Loucy (cell line): Measurements from ENCODE around the gene F12.

Experiments
- H2AFZ ChIP-seq: fragments of 200-600 bp; sonication (generic); 2 replicates; pipeline ENCODE4 v1.6.0; 2016; ENCODE audit warnings: antibody characterized with exemption, mild to moderate bottlenecking, low read length, moderate library complexity
- H3F3A ChIP-seq: fragments of 200-600 bp; 2 replicates; pipeline ENCODE4 v1.6.0; 2016; ENCODE audit warnings: antibody characterized with exemption, low read depth, mild to moderate bottlenecking
- H3K27me3 ChIP-seq: fragments of 200-600 bp; sonication (generic); 2 replicates; pipeline ENCODE4 v1.6.1; 2014; ENCODE audit warnings: low read length, mild to moderate bottlenecking; ENCODE audit not compliant: insufficient read depth, poor library complexity, severe bottlenecking
- H3K36me3 ChIP-seq: fragments of 200-600 bp; sonication (generic); 2 replicates; pipeline ENCODE4 v1.6.1; 2016; ENCODE audit warnings: low read length; ENCODE audit not compliant: insufficient read depth
- H3K4me1 ChIP-seq: fragments of 200-600 bp; sonication (generic); 2 replicates; pipeline ENCODE4 v1.5.1; 2014; ENCODE audit warnings: low read length, mild to moderate bottlenecking; ENCODE audit not compliant: insufficient read depth, poor library complexity, severe bottlenecking
- H3K4me2 ChIP-seq: fragments of 200-600 bp; sonication (generic); 2 replicates; pipeline ENCODE4 v1.6.0; 2014; ENCODE audit warnings: antibody characterized with exemption, low read length, low read depth, mild to moderate bottlenecking; ENCODE audit not compliant: poor library complexity, severe bottlenecking
- H3K4me3 ChIP-seq: fragments of 200-600 bp; sonication (generic); 2 replicates; pipeline ENCODE4 v1.5.1; 2014; ENCODE audit warnings: low read length, mild to moderate bottlenecking, mixed read lengths; ENCODE audit not compliant: poor library complexity, severe bottlenecking
- H3K79me2 ChIP-seq: fragments of 200-600 bp; sonication (generic); 2 replicates; pipeline ENCODE4 v1.6.1; 2014; ENCODE audit warnings: low read length; ENCODE audit not compliant: insufficient read depth
- H3K9ac ChIP-seq: fragments of 200-600 bp; sonication (generic); 2 replicates; pipeline ENCODE4 v1.6.0; 2014; ENCODE audit warnings: mild to moderate bottlenecking, low read depth, low read length, moderate library complexity; ENCODE audit not compliant: poor library complexity, severe bottlenecking
- H3K9me2 ChIP-seq: fragments of 200-600 bp; sonication (generic); replicated peaks from 2 replicates; pipeline ENCODE4 v1.6.1; 2016; ENCODE audit warnings: low read depth, low read length, mixed read lengths
- H3K9me3 ChIP-seq: fragments of 200-600 bp; sonication (generic); 2 replicates; pipeline ENCODE4 v1.6.1; 2014; ENCODE audit warnings: mild to moderate bottlenecking, antibody characterized with exemption, low read length, low read depth; ENCODE audit not compliant: insufficient read depth
- H4K20me1 ChIP-seq: fragments of 200-600 bp; sonication (generic); 2 replicates; pipeline ENCODE4 v1.6.0; 2014; ENCODE audit warnings: antibody characterized with exemption, low read length, mild to moderate bottlenecking; ENCODE audit not compliant: insufficient read depth, poor library complexity, severe bottlenecking
- EZH2phosphoT487 ChIP-seq: fragments of 200-600 bp; IDR thresholded peaks from 2 replicates; pipeline ENCODE4 v1.6.1; 2018; ENCODE audit warnings: antibody characterized with exemption, mild to moderate bottlenecking, moderate library complexity, borderline replicate concordance
- TF ChIP-seq, protein P1 (sequence below): fragments of 200-600 bp; sonication (generic); conservative IDR thresholded peaks from 2 replicates; pipeline ENCODE4 v1.5.1; 2014; ENCODE audit warnings: mild to moderate bottlenecking, antibody characterized with exemption, low read length

Gene F12

GRCh38 chr5:177453852-177454396 is 44.6 kb upstream of the F12 start:
- Histone ChIP-seq H3K4me1 (no peaks in the 10 kb centered on the region), H2AFZ (no peak overlapping the region), H3K4me3 (peak overlapping the region; percentile 79), H3K79me2 (no peaks in the 10 kb centered on the region), H3K4me2 (peak overlapping the region; percentile 64), H3K9ac (peak overlapping the region; percentile 90), H3K27me3 (no peaks in the 10 kb centered on the region), H3K36me3 (no peaks in the 10 kb centered on the region), H4K20me1 (peaks cover 13% of the 10 kb centered on the region), H3K9me2 (no peaks in the 10 kb centered on the region), H3F3A (no peaks in the 10 kb centered on the region; the same call in 1 of the 2 replicates), H3K9me3 (no peaks in the 10 kb centered on the region)
- no peak for TF ChIP-seq EZH2phosphoT487
- TF ChIP-seq, protein P1, sequence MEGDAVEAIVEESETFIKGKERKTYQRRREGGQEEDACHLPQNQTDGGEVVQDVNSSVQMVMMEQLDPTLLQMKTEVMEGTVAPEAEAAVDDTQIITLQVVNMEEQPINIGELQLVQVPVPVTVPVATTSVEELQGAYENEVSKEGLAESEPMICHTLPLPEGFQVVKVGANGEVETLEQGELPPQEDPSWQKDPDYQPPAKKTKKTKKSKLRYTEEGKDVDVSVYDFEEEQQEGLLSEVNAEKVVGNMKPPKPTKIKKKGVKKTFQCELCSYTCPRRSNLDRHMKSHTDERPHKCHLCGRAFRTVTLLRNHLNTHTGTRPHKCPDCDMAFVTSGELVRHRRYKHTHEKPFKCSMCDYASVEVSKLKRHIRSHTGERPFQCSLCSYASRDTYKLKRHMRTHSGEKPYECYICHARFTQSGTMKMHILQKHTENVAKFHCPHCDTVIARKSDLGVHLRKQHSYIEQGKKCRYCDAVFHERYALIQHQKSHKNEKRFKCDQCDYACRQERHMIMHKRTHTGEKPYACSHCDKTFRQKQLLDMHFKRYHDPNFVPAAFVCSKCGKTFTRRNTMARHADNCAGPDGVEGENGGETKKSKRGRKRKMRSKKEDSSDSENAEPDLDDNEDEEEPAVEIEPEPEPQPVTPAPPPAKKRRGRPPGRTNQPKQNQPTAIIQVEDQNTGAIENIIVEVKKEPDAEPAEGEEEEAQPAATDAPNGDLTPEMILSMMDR: no peak

DNA sequence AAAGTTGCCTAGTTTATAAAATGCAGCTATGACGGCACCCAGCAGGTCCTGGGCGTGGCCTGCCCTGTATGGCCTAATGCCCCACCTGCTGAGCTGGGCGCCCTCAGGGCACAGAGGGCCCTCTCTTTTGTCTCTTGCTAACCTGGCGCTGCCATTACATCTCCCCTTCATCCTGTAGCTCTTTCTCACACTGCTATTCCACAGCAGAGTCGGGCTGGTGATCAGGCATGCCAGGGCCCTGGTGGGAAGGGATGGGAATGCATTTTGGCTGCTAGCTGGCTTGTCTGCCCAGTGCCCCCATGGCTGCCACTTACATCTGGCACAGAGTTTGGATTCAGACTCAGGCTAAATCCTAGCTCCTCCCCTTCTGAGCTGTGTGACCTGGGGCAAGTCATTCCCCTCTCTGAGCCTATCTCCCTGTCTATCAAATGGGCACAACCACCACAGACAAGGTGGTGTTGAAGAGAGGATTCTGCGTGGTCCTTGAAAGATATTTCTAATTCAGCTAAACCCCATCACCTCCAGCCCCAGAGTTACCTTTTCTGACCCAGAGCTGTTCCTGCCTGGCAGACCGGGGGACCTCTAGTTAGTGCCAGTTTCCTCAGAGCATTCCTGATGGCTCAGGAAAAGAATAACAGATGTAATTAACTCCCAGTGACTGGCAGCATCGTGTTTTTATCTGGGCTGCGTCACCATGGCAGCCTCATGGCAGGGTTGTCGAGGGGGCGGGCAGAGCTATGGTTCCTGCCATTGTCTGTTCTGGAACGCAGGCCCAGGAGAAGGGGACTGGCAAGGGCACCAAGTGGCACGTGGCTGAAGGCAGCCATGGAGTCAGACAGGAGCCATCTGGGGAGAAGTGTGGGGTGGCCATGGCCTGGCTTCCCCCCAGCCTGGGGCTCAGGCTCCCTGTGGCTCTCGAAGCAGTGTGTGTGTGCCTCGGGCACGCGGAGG is 43.6 kb upstream of the F12 start:
- Histone ChIP-seq H3K9ac (no peak overlapping the region), H3K36me3 (no peaks in the 10 kb centered on the region), H3K9me2 (no peaks in the 10 kb centered on the region), H3K9me3 (no peaks in the 10 kb centered on the region), H3K4me3 (no peak overlapping the region), H4K20me1 (peaks cover 13% of the 10 kb centered on the region), H3K27me3 (no peaks in the 10 kb centered on the region), H3K4me1 (no peaks in the 10 kb centered on the region), H3K79me2 (no peaks in the 10 kb centered on the region), H2AFZ (no peak overlapping the region), H3F3A (no peaks in the 10 kb centered on the region; the same call in 1 of the 2 replicates), H3K4me2 (no peak overlapping the region)
- TF ChIP-seq, protein P1: no peak
- no peak for TF ChIP-seq EZH2phosphoT487

- Histone ChIP-seq H3K4me3 (no peak overlapping the region), H3F3A (no peaks in the 10 kb centered on the region), H3K4me1 (no peaks in the 10 kb centered on the region), H4K20me1 (peaks cover 3% of the 10 kb centered on the region), H3K79me2 (no peaks in the 10 kb centered on the region), H3K9me2 (no peaks in the 10 kb centered on the region), H3K9ac (no peak overlapping the region), H3K9me3 (no peaks in the 10 kb centered on the region), H3K27me3 (no peaks in the 10 kb centered on the region), H2AFZ (no peak overlapping the region), H3K36me3 (no peaks in the 10 kb centered on the region), H3K4me2 (no peak overlapping the region)
- TF ChIP-seq EZH2phosphoT487: no peak
- TF ChIP-seq, protein P1: no peak
Observed at GRCh38 chr5:177450667-177451424, 41.5 kb upstream of the F12 start.
